ENCODE results near the gene TRABD2B.

Gene TRABD2B

GRCh38 chr1:47821760-47822159, 175.4 kb downstream of the TRABD2B start:
- Histone ChIP-seq H3K27ac (no peak overlapping the region), H3K4me2 (no peak overlapping the region), H3K9me3 (no peaks in the 10 kb centered on the region), H3K4me1 (no peaks in the 10 kb centered on the region), H4K20me1 (no peaks in the 10 kb centered on the region), H3K4me3 (no peak overlapping the region), H3K9ac (no peak overlapping the region), H3K27me3 (no peaks in the 10 kb centered on the region), H3K36me3 (no peaks in the 10 kb centered on the region)
- no peak for TF ChIP-seq Cebpa-rat (IDR thresholded peaks at IDR 0.05)

DNA sequence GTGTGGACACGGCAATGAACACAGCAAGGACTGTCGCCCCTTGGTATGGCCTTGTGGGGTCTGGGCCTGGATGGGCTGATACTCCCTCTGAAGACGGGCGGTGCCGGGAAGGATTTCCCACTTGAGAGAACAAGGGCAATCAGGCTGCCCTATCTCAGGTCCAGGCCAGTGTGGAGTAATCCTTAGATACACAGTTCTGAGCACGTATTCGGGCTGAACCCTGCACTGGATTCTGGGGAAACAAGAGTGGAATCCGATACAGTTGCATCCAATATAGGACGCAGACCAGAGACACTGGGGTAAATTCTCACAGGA, 177.7 kb downstream of the TRABD2B start:
- TF ChIP-seq Cebpa-rat (IDR thresholded peaks at IDR 0.05) = no peak

DNA sequence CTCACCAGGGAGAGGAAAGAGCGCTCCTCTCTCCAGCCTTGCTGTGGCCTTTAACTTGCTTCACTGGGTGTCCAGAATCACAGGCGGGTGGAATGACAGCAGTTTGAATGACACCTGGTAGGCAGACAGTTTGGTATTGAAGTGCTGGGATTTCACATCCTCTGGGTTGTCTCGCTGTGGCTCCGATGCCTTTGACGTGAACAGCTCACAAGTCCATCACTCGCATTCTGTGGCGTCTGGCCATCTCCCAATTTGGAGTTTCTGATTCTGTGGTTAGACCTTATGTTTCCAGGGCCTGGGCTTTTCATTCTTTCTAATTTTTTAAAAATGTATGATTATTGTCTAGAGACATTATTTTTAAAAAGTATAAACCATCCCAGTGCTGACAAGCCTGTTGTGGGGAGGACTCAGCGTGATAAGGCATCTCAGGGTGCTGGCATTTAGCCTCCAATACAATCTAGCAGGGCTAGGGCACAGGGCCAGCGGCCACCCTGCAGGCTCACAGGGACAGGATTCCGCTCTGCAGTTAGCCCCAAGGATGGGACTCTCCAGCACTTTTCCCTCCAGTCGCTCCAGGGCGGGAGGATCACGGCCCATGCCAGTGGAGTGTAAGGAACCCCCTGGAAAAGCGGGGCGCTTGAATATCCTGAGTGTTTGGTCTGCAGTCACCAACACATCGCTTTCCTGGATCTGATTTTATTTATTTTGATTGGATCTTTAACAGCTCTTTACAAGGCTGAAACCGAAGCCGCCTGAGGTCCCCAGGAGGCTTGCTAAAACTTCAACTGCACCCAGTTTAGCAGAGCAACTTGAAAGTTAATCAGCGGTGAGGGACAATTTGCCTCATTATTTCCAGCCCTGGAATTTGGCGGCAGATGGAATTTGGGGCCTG, 178.3 kb downstream of the TRABD2B start:
- Histone ChIP-seq H3K4me3 (no peak overlapping the region), H3K27me3 (no peaks in the 10 kb centered on the region), H3K36me3 (no peaks in the 10 kb centered on the region), H3K9ac (no peak overlapping the region), H3K4me1 (peaks cover 11% of the 10 kb centered on the region), H3K4me2 (no peak overlapping the region), H3K27ac (no peak overlapping the region), H4K20me1 (no peaks in the 10 kb centered on the region), H3K9me3 (no peaks in the 10 kb centered on the region)
- TF ChIP-seq Cebpa-rat (IDR thresholded peaks at IDR 0.05) = no peak

More for the DNA sequence above, 177.7 kb downstream of the TRABD2B start:
- Histone ChIP-seq H3K9ac (no peak overlapping the region), H3K27me3 (no peaks in the 10 kb centered on the region), H3K4me3 (no peak overlapping the region), H3K27ac (no peak overlapping the region), H3K9me3 (no peaks in the 10 kb centered on the region), H3K36me3 (no peaks in the 10 kb centered on the region), H3K4me2 (no peak overlapping the region), H3K4me1 (peaks cover 5% of the 10 kb centered on the region), H4K20me1 (no peaks in the 10 kb centered on the region)

DNA sequence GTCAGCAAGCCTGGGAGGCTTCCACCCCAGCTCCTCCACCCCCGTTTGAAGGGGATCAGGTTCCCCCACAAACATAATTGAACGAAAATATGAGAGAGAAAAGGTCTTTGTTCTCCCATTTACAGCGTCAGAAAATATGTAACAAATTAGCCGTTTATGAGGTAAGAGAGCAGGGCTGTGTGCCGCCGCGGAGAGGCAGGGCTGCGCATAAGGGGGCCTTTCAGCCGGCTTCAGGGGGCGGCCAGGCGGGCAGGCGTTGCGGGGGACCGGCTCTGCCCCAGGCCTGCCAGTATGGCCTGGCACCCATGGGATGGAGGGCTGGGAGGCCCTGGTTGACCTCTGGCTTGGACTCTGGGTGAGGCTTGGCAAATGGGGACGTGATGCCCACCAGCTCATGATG, 179.3 kb downstream of the TRABD2B start:
- H3K36me3 ChIP-seq = no peaks in the 10 kb centered on the region
- H3K4me1 ChIP-seq = peaks cover 12% of the 10 kb centered on the region
- H3K4me3 ChIP-seq = no peak overlapping the region
- no peak overlapping the region for H3K4me2 ChIP-seq
- H3K27ac ChIP-seq = no peak overlapping the region
- no peaks in the 10 kb centered on the region for H4K20me1 ChIP-seq
- no peaks in the 10 kb centered on the region for H3K9me3 ChIP-seq
- TF ChIP-seq Cebpa-rat (IDR thresholded peaks at IDR 0.05) = no peak
- no peak overlapping the region for H3K9ac ChIP-seq
- H3K27me3 ChIP-seq = no peaks in the 10 kb centered on the region

DNA sequence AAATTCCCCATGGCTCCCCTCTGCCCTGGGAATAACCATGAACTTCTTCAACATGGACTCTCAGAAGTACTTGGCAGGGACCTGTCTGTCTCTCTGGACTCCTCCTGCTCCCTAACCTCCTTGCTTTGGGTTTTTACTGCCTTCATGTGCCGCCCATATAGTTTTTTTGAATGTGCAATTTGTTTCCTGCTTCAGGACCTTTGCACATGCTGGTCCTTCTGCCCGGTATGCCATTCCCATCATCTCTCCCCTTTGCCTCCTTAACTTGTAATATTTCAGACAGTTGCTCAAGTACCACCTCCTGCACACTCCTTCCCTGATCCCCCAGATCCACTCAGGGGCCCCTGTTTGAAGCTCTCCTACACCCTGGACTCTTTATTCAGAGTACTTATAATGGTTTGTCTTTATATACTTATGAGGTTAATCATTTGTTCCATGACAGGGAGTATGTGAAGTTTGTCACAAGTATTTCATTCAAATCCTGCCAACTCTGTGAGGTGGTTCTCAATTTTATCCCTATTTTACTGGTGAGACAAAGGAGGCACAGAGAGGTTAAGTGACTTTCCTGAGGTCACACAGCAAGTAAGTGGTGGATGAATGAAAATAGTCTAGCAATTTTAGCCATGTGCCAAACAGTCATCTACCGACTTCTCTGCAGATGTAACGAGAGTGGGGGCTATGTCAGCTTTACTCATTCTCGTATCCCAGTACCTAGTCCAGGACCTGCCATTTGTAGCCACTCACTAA, 180.7 kb downstream of the TRABD2B start:
- Histone ChIP-seq H3K4me2 (no peak overlapping the region), H3K4me3 (no peak overlapping the region), H3K36me3 (no peaks in the 10 kb centered on the region), H4K20me1 (no peaks in the 10 kb centered on the region), H3K27ac (no peak overlapping the region), H3K27me3 (no peaks in the 10 kb centered on the region), H3K9ac (no peak overlapping the region), H3K9me3 (no peaks in the 10 kb centered on the region), H3K4me1 (peaks cover 12% of the 10 kb centered on the region)
- no peak for TF ChIP-seq Cebpa-rat (IDR thresholded peaks at IDR 0.05)

DNA sequence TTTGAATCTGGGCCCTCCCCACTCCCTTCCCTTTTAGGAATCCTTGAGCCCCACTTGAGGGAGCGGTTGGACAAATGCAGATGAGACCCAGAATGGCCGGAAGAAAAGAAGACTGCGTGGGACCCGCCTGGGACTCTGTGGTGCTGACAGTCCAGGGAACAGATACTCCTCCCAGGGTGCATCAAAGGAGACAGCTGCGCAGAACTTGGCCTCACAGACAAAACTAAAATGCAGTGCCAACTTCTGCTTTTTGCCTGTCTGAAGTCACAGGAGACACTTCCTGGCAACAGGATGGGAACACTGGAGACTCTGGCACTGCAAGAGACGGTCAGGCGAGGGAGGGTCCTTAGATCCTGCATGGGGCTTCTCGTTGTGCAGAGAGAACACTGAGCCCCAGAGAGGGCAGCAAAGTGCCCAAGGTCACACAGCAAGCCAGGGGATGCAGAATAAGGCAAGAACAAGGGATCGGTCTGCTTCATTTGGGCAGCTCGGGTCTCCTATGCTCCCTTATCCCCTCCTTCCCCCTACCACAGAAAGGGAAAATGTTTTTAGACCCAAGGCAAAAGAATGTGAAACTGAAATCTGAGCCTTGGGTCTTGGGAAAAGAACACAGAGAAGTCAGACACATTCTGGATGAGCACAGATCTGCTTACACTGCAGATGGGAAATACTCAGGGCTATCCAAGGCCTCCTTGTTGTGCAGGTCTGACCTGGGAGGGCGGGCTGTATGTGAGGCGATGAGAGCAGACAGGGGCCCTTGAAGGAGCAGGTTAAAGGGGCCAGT, 182.4 kb downstream of the TRABD2B start:
- Histone ChIP-seq H3K9me3 (no peaks in the 10 kb centered on the region), H3K4me1 (peaks cover 12% of the 10 kb centered on the region), H3K4me2 (peak overlapping the region; percentile 58), H3K27me3 (no peaks in the 10 kb centered on the region), H3K9ac (no peak overlapping the region), H3K36me3 (no peaks in the 10 kb centered on the region), H3K4me3 (no peak overlapping the region), H4K20me1 (no peaks in the 10 kb centered on the region), H3K27ac (no peak overlapping the region)
- no peak for TF ChIP-seq Cebpa-rat (IDR thresholded peaks at IDR 0.05)

GRCh38 chr1:47813970-47814369, 183.2 kb downstream of the TRABD2B start:
- peak overlapping the region; percentile 58 for H3K4me2 ChIP-seq

GRCh38 chr1:47812904-47813514, 184.2 kb downstream of the TRABD2B start:
- H3K4me2 ChIP-seq = no peak overlapping the region
- H3K36me3 ChIP-seq = no peaks in the 10 kb centered on the region
- no peaks in the 10 kb centered on the region for H4K20me1 ChIP-seq
- no peak for TF ChIP-seq Cebpa-rat (IDR thresholded peaks at IDR 0.05)
- no peaks in the 10 kb centered on the region for H3K27me3 ChIP-seq
- H3K4me1 ChIP-seq = peaks cover 12% of the 10 kb centered on the region
- no peak overlapping the region for H3K9ac ChIP-seq
- no peak overlapping the region for H3K4me3 ChIP-seq
- no peak overlapping the region for H3K27ac ChIP-seq
- no peaks in the 10 kb centered on the region for H3K9me3 ChIP-seq

More at GRCh38 chr1:47813970-47814369, 183.2 kb downstream of the TRABD2B start:
- Histone ChIP-seq H4K20me1 (no peaks in the 10 kb centered on the region), H3K4me1 (peaks cover 12% of the 10 kb centered on the region), H3K9me3 (no peaks in the 10 kb centered on the region), H3K27ac (no peak overlapping the region), H3K27me3 (no peaks in the 10 kb centered on the region), H3K9ac (no peak overlapping the region), H3K4me3 (no peak overlapping the region), H3K36me3 (no peaks in the 10 kb centered on the region)
- TF ChIP-seq Cebpa-rat (IDR thresholded peaks at IDR 0.05) = no peak

DNA sequence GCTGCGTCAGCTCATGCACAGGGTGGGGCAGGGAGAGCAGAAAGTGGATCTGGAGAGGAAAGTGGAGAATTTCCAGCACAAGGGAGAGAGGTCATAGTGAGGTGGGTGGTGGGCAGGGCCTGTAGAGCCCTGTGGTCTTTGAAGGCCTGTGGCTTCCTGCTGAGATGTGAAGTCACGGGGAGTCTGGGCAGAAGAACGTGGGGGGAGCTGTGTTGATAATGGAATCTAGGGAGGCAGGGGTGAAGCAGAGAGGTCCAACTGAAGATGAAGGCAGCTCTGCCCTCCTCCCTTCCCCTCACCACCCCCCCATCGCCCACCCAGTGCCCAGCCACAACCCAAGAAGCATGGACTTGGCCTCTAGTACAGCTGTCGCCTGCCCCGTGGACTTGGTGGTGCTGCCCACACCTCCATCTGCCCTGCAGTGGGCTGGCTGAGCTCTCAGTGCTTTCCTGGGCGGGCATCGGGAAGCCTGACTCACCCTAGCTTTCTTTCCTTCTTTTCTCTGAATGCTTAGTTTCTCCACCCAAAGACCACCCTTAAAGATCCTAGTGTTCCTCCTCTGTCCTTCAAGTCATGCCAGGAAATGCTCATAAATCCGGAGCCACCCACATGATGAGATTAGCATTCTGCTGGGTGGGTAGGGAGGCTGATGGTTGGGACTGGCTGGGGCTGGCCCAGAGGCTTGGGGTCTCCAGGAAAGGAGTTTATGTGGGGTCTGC, 186.1 kb downstream of the TRABD2B start:
- H3K27me3 ChIP-seq = no peaks in the 10 kb centered on the region
- H3K4me3 ChIP-seq = no peak overlapping the region
- no peaks in the 10 kb centered on the region for H4K20me1 ChIP-seq
- H3K4me1 ChIP-seq = peaks cover 20% of the 10 kb centered on the region
- no peak for TF ChIP-seq Cebpa-rat (IDR thresholded peaks at IDR 0.05)
- H3K9me3 ChIP-seq = no peaks in the 10 kb centered on the region
- no peak overlapping the region for H3K4me2 ChIP-seq
- H3K9ac ChIP-seq = no peak overlapping the region
- no peak overlapping the region for H3K27ac ChIP-seq
- no peaks in the 10 kb centered on the region for H3K36me3 ChIP-seq
